AG10803 (cell line): Measurements from ENCODE around the gene SUN2.
A peak's percentile ranks its signal among the peaks of the same experiment; 100 is the strongest.

Experiments used
- DNase-seq: peaks from one replicate; pipeline ENCODE4 v3.0.0; 2010; ENCODE audit warnings: low read depth
- H3K4me3 ChIP-seq: 2 replicates; pipeline ENCODE4 v1.5.1; 2011; ENCODE audit warnings: mild to moderate bottlenecking, low read length, control low read depth
- CTCF ChIP-seq: conservative IDR thresholded peaks from 2 replicates; pipeline ENCODE4 v1.5.1; 2011; ENCODE audit warnings: mild to moderate bottlenecking, low read length, control low read depth, inconsistent platforms

Gene SUN2

GRCh38 chr22:38793721-38794466 is 38.1 kb upstream of the SUN2 start, which contains the start of gene DNAL4:
DNAL4 (minus strand) TSS chr22:38794143; CDS start chr22:38782731, 11,412 bp downstream.
- peak; percentile 98 for DNase-seq
- peak within 1 kb of the TSS; percentile 96 for H3K4me3 ChIP-seq
- TF ChIP-seq CTCF = no peak

DNA sequence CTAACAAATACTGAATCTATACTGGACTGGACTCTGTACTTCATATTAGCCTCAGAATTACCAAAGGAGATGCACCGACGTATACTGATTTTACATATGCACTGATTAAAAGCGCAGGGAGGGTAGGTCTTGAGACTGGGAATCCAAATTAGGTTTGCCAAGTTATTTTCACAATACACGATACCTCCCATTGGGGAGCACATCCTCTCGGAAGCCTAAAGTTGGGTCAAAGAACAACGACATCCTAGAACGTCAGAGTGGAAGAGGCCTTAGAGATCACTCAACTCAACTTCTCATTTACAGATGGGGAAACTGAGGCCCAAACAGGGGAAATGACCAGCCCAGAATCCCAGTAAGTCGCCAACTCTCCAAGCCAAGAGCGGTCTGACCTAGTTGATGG is 37.5 kb upstream of the SUN2 start:
- no peak for DNase-seq
- no peak for TF ChIP-seq CTCF
- peak overlapping the region; percentile 96 for H3K4me3 ChIP-seq

DNA sequence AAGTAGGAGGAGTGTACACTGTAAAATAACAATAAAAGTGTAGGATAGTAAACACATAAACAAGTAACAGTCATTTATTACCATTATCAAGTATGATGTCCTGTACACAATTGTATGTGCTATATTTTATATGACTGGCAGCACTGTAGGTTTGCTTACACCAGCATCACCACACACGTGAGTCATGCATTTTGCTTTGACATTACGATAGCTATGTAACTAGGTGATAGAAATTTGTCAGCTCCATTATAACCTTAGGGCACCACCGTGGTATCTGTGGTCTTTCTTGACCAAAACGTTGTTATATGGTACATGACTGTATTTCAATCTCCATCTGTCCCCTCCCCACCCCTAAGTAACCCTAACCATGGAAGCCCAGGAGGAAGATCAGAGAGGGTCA is 37.0 kb upstream of the SUN2 start:
- TF ChIP-seq CTCF = no peak
- no peak for DNase-seq
- peak overlapping the region; percentile 96 for H3K4me3 ChIP-seq

GRCh38 chr22:38789606-38790005 is 33.8 kb upstream of the SUN2 start:
- no peak overlapping the region for H3K4me3 ChIP-seq
- TF ChIP-seq CTCF = no peak
- no peak for DNase-seq

GRCh38 chr22:38788846-38789245 is 33.0 kb upstream of the SUN2 start:
- no peak overlapping the region for H3K4me3 ChIP-seq
- no peak for DNase-seq
- no peak for TF ChIP-seq CTCF

- no peak for TF ChIP-seq CTCF
- no peak overlapping the region for H3K4me3 ChIP-seq
- DNase-seq = peak; percentile 96
Observed at GRCh38 chr22:38788021-38788816, 32.4 kb upstream of the SUN2 start.

DNA sequence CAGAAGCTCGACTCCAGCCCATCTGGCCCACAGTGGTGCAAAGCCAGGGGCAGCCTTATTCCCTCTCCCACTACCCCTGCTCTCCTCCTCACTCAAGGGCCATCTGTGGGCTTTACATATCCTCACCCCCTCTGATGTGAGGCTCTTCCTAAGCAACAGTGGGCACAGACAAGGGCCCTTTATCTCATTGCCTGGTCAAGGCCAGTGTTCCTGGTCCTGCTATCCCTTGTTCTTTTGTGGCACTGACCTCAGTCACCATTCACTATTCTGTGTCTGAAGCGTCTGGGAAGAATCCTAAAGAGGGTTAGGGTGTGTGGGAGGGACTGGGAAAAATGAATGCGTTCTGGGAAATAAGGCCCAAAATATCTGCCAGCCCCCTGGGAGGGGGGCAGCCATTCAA is 30.8 kb upstream of the SUN2 start:
- DNase-seq = no peak

More for the DNA sequence above, 30.8 kb upstream of the SUN2 start:
- no peak for TF ChIP-seq CTCF
- H3K4me3 ChIP-seq = no peak overlapping the region
